DMS114 treated with DMSO at 0.1 percent for 48 hours (cell line): Measurements from ENCODE around the gene NPR2.

ENCODE experiments used
- DNase-seq: peaks from one replicate; lab custom pipeline; 2025; ENCODE audit not compliant: unreplicated experiment; lab: John Stamatoyannopoulos, UW

The NPR2 gene

DNA sequence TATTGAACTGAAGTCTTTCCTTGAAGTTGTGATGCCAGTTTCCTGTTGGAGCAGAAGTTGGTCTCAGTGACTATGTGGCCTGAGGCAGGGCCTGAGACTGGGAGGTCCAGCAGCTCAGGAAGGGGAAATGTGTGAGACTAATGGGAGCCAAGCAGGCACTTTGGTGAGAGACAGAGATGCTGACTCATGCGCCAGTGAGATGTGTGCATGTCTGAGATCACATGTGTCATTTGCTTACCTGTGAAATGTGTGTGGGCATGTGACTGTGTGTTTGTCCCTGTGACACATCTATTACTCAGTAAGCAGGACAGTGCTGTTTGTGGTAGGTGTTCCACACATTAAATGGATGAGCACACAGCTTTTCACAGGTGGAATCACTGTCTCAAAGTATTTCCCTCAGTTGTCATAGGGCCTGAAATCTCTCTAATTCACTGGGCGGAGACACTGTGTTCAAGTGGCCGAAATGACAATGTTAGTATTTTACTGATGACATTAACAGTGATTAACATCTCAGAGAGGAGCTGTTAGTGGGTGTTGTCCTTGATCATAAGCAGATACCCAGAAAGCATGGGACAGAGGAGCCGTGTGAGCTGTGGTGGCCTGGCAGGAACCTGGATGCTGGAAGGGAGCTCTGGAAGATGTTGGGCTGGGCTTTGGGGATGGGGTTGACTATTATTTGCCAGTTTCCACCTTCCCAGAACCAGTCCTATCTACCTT is 7.4 kb downstream of the NPR2 start:
- DNase-seq: no peak

DNA sequence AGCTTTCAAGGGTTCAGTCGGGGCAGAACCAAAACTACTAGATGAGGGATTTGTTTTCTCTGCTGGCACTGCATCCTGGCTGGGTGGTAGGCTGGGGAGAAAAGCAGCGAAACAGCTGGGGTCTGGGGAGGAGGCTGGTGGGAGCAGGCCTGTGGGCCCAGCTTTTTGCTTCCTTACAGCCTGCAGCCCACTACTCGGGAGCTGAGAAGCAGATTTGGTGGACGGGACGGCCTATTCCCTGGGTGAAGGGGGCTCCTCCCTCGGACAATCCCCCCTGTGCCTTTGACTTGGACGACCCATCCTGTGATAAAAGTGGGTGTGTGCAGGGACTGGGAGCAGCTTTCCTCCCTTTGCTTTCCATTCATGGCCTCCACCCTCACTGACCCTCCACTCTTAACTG is 9.1 kb downstream of the NPR2 start:
- no peak for DNase-seq

DNA sequence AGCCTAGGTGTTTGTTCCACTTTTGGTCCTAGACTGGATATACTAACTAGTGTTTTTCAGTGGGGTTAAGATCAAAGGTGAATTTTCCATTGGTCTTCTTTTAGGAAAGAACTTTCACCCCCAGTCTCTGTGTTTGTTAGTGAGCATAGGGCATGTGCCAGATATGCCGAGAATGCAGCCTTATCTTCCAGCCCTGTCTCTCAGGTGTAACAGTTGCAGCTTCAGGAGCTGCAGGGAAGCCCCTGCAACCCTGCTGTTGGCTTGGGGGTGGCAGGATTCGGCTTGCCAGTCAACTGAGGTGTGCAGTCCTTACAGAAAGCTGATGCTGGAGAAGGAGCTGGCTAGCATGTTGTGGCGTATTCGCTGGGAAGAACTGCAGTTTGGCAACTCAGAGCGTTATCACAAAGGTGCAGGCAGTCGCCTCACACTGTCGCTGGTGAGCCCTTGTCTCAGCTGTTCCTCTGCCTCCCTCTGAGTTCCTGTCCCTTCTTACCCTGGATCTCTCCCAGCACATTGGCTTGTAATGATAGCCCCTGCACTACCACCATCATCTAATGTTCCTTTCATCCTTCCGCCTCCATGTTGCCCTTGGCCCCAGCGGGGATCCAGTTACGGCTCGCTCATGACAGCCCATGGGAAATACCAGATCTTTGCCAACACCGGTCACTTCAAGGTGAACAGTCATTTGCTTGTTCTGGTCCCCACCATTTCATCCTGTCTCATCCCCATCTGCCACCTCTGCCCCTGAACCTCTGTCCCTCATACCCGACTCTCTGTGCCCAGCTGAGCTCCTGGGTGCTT is 10.1 kb downstream of the NPR2 start:
- DNase-seq: no peak

DNA sequence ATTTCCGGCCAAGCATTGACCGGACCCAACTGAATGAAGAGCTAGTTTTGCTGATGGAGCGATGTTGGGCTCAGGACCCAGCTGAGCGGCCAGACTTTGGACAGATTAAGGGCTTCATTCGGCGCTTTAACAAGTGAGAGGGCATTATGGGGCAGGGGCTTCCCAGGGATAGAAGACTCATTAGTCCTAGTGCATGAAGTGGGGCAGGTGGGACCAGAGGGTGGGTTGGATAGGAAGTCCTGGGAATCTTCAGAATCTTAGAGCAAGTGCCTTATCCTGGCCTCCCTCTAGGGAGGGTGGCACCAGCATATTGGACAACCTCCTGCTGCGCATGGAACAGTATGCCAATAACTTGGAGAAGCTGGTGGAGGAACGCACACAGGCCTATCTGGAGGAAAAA is 14.7 kb downstream of the NPR2 start:
- no peak for DNase-seq

DNA sequence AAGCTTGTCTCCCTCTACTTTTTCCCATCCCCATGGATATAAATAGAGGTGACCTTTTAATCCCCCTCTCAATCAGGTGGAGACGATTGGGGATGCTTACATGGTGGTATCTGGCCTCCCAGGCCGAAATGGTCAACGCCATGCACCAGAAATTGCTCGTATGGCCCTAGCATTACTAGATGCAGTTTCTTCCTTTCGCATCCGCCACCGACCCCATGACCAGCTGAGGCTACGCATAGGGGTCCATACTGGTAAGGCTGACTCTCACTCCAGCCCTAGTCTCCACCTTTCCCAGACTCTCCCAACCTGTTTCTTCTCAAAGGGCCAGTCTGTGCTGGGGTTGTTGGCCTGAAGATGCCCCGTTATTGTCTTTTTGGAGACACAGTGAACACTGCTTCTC is 17.0 kb downstream of the NPR2 start:
- no peak for DNase-seq

DNA sequence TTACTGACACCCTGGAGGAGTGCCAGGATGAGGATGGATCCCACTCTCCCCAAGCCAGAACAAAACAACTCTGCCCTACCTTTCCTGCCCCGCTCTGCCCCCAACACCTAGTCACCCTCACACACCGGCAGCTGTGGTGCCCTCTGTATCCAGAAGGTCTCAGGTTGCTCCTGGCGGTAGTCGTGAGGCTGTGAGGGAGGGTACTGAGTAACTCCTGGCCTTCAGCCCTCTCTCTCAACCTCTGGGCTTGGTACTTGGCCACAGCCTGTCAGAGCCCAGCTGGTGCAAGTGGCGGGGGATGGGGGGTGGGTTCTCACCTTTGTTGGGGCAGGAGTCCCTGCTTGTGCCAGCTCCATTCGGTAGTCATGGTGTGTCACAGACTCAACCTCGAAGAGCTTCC is 18.7 kb downstream of the NPR2 start:
- no peak for DNase-seq

DNA sequence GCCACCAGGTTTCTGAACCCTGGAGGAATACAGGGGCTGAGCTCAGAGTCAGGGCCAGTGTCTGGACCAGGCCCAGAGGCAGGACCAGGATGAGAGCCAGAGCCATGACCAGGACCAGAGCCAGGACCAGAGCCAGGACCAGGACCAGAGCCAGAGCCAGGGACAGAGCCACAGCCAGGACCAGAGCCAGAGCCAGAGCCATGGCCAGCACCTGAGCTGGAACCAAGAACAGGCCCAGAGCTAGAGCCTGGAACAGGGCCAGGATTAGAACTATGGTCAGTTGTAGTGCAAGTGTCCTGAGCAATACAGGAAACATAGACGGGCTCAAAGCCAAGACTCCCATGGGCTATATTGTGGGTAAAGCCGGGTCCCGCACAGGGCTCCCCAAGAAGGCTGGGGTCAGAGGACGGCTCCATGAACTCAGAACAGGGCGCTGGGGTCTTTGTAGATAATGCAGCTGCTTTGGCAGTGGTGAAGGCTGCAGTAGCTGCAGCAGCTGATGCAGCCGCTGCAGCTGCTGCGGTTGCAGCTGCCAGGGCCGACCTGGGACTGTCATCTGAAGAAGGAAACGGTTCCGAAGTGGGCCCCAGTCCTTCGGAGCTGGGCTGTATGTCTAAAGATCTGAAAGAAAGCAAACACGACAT is 20.1 kb downstream of the NPR2 start:
- DNase-seq: no peak

DNA sequence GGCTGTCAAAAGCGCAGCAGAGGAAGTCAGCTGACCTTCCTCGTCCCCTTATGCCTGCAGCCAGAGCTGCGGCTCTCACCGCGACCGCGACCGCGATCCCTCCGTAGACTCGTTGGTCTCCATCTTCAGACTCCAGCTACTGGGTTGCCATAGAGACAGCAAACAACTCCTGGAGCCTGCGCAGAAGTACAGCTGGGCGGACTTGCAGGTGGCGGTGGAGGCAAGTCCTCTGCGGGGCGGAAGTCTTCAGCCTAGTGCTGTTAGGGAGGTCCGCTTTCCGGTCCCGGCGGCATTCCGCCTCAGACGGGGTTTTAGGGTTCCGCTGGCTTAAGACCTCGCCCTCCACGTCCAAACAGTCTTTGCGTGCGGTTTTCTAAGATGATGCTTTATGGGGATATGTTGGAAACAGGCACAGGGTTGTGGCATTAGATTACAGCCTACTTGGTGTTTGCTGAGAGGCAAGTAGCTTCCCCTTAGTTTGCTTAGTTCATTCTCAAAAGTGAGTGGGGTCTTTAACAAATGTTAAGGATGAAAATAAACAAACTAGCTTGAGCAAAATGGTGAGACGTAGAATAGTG is 20.7 kb downstream of the NPR2 start, which contains the start of gene SPAG8:
SPAG8 (minus strand) TSS at position 238 of the 578 bp plus-strand sequence; CDS start at position 123, 115 bp downstream.
- DNase-seq: peak; percentile 85

DNA sequence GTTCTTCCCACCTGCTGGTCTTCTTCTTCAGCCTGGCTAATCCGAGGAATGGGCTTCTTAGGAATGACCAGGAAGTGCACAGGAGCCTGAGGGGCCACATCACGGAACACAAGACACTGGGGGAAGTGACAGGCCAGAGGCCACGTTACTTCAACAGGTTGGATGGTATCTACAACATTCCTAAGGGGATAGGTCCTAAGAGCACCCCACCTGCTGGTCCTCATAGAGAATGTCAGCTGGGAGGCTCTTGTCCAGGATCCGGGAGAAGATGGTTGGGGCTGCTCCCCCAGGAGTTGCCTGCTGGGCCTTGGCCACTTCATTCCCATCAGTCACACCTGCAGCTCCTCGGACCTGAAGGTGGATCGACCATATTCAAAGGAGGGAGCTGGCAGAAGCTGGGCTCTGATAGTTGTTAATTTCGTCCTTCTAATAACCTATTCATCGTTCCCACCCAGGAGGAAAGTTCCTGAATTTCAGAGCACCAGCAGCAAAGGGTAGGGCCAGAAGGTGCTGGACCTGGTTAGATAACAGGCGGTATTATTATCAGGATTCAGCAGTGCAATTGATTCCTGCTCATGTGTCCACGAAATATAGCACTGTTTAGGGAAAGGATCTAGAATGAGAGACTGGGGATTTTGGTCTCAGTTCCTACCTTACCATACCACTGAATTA is 22.2 kb downstream of the NPR2 start:
- DNase-seq: no peak

DNA sequence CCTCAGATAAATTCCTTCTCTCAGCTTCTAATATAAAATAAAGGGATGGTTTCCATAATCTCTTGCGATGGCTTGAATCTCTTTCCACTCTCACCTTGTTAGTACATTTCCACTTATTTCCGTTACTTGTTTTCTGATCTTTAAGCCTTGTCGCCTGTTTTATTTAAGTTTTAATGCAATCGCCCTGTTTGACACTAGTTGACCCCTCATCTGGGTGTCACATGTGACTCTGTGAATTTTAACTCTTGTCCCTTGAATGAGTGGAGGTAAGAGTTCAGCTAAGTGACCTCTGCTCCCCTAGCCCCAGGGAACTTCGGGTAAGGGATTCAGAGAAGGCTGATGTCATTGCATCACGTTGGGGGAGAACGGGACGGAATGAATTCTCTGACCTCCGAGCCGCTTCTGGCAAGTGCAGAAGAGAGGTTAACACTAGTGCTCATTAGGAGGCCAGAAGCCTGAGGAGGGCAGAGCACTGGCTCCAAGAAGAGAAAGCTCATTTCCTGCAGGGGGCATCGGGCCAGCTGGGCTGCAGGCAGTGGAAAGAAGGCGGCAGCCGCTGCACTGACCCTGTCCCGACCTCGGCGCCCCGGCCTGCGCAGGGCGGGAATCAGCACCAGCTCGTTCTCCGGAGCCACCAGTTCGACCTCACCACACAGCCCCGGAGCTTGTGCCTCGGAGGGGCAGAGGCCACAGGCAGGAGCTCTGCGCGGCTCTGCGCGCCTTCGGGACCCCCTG is 22.9 kb downstream of the NPR2 start:
- DNase-seq: no peak

DNA sequence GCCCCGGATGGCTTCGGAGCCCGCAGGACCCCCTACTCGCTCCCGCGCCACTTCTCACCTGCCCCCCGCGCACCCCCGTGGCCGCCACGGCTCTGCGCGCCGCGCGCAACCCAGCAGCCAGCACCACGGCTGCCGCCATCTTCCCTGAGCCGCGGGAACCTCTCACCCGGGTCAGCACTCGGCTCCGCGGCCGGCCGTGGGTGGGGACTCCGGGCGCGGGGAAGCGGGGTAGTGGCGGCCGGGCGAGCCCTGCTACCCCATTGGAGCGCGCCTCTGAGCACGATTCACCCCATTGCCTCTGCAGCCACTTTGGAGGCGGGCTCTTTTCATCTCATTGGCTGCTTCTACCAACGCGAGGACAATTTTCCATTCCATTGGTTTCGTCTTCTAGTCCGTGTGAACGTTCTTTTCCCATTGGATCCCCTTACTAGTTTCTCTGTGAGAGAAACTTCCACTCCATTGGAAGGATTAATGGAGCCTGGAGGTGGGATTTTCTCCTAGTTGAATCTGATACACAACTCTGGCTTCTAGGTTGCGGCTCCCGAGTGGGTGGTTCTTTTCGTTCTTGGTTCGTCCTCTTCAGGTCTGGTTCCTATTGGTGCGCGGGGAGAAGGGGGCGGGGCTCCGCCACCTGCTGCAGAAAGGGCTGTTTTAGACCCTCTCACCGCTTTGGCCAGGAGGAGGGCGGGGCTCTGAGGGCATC is 23.6 kb downstream of the NPR2 start, which contains the start of gene HINT2:
HINT2 (minus strand) TSS at position 202 of the 703 bp plus-strand sequence; CDS start at position 139, 63 bp downstream.
- DNase-seq: peak; percentile 99

DNA sequence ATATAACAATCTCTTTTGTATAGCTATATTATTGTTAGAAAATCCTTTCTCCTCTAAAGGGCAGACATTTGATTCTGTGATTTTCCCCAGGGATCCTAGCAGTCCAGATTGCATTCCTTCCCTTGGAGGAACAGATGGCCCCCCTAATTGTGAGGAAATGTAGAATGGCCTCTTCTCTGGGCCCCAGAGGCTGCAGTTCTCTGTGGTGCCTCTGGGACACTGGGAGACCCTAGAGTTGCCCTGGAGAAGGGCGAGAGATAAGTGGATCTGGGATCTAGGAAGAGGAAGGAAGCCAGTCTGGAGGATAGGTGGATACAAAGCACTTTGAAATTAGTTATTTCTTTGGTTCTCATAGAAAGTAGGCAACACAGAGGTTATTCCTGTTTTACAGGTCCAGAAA is 25.3 kb downstream of the NPR2 start:
- peak; percentile 22 for DNase-seq

DNA sequence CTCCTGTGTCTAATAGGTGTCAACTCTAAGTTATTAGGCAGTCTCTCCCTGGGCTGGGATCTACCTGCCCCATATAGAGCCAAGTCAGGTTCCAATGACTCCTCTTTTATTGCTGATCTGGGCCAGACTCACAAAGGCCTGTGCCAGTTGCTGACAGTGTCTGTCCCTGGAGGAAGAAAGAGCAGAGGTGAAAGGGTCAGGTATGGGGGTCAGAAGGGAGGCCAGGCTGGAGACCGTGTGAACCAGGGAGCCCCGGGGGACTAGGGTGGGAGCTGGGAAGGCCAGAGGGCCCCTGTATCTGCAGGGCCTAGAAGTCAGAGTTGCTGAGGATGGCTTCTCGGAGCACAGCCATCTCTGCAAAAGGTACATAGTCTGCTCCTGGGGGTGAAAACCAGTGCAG is 26.9 kb downstream of the NPR2 start:
- no peak for DNase-seq

DNA sequence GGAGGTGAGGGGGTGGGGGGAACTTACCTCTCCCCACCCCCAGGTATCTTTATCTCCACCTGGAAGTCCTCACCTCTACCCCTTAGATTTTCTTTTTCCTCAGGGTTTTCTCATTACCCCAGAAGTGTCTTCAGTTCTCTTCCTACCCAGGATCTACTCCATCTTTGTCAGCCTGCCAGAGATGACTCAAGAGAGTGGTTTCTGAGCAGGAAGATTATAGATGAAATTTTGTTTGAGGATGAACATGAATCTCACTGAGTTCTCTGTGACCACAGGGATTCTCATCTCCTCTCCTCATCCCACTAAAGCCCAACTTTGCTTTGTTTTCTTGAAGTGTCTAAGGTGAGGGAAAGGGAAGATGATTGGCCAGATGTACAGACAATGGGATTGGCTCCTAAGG is 28.7 kb downstream of the NPR2 start:
- DNase-seq: no peak

DNA sequence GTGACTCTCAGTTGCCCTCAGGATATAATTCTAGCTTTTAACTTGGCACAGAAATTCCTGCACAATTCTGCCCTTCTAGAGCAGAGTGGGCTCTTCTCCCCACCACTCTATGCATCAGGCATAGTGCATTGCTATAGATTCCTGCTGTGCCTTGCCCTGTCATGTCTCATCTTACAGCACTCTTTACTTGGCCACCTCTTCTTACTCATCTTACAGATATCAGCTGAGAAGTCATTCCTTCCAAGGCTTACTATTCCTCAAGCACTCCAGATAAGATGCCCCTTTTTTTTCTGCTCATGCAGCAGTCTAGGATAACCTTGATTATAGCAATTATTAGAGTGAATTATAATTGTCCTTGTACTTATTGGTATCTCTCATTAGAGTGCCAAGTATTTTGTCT is 31.5 kb downstream of the NPR2 start:
- DNase-seq: no peak

DNA sequence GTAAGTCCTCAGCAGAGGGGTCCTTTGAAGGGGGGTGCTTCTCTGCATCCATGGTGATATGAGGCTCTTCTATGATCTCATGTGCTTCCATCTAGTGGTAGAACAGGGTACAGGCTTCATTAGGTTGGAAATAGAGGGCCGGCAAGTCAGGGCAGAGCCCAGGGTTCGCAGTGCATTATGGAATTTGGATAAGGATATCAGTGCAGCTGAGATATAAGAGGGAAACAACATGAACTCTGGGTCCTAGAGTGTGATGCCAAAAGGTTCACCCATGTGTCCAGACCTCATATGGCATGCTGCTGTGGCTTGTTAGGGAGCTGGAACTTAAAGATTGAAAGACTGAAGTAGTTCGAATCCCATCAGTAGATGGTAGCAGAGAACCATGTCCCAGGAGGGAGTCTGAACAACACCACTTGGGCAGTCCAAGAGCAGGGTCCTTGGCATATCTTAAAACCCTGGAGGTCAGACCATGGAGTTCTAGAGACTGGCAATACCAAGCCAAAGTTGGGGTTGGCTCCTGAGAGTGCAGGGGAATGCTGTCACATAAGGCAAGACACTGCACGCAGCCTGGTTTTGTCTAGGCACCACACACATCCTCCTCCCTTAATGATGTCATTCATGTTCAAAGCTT is 34.8 kb downstream of the NPR2 start:
- peak; percentile 67 for DNase-seq

DNA sequence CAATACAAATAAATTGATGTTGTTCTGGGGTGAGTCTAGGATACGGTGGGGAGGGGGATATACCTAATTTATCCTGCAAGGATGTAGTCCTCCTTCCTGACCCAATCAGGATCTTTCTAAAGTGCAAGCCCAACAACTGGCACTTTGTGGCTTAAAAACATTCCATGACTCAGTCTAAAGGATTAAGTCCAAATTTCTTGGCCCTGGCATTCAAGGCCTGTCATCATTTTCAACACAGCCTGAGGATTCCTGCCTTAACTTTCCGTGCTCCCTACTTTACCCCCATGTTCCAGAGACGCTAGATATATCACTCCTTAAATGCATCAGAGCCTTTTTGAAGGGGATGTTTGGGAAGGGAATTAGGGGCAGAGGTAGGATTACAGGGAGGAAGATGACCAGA is 36.1 kb downstream of the NPR2 start:
- no peak for DNase-seq

DNA sequence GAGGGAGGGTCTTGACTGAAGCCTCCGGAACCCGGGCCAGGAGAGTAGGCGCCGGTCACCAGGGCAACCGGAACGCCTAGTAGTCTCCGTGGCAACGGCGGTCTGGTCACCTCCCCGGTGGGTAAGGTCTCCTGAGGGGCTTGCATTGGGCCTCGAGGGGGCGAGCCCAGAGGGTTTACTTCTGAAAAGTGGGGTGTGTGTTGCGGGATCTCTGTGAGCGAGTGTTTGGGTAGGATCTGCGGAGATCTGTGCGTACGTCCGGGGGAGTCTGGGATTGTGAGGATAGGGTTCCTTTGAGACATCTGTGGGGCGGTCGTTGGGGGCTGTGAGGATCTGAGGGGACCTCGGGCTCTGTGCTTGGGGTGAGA is 37.3 kb downstream of the NPR2 start, which contains the start of gene FAM221B:
FAM221B (minus strand) TSS at position 17 of the 368 bp plus-strand sequence. CDS start 2,571 bp downstream, outside the sequence.
- DNase-seq: no peak
